CD4-positive, alpha-beta T cell treated with Interleukin-6 at 100 ng/mL for 8 hours (primary cell): Measurements from ENCODE around the gene CABLES1.
"Not testable (repeated sequence)": the region's sequence is repeated elsewhere in the genome, so short reads cannot be mapped to it uniquely, and the experiment has no call there.

Experiments used
- DNase-seq: peaks from one replicate; pipeline ENCODE4 v3.0.0-alpha.2; 2020; ENCODE audit warnings: mixed read lengths, low spot score

Gene CABLES1

GRCh38 chr18:23142251-23142929 is 7.1 kb downstream of the CABLES1 start:
- no peak for DNase-seq

GRCh38 chr18:23143016-23143814 is 7.9 kb downstream of the CABLES1 start:
- no peak for DNase-seq

GRCh38 chr18:23143815-23144261 is 8.6 kb downstream of the CABLES1 start:
- DNase-seq = no peak

- no peak for DNase-seq
Measured at GRCh38 chr18:23144640-23145039, 9.4 kb downstream of the CABLES1 start.

- DNase-seq = no peak
Measured at GRCh38 chr18:23145621-23146020, 10.3 kb downstream of the CABLES1 start.

GRCh38 chr18:23146861-23147469 is 11.7 kb downstream of the CABLES1 start:
- no peak for DNase-seq

- no peak for DNase-seq
Measured at GRCh38 chr18:23148382-23148781, 13.1 kb downstream of the CABLES1 start.

- DNase-seq = no peak
Measured at GRCh38 chr18:23149570-23149969, 14.3 kb downstream of the CABLES1 start.

GRCh38 chr18:23151414-23152099 is 16.3 kb downstream of the CABLES1 start:
- no peak for DNase-seq

- no peak for DNase-seq
Measured at GRCh38 chr18:23154030-23154429, 18.7 kb downstream of the CABLES1 start.

- DNase-seq = no peak
Measured at GRCh38 chr18:23154823-23155500, 19.7 kb downstream of the CABLES1 start.

- DNase-seq = no peak
Measured at GRCh38 chr18:23155537-23155936, 20.3 kb downstream of the CABLES1 start.

- no peak for DNase-seq
Measured at GRCh38 chr18:23156134-23156533, 20.8 kb downstream of the CABLES1 start.

- no peak for DNase-seq
Measured at GRCh38 chr18:23158058-23158457, 22.8 kb downstream of the CABLES1 start.

- not testable (repeated sequence) for DNase-seq
Measured at GRCh38 chr18:23158884-23159283, 23.6 kb downstream of the CABLES1 start.

GRCh38 chr18:23159344-23159743 is 24.1 kb downstream of the CABLES1 start:
- DNase-seq = no peak

- DNase-seq = no peak
Measured at GRCh38 chr18:23162473-23162872, 27.2 kb downstream of the CABLES1 start.

GRCh38 chr18:23163786-23164533 is 28.7 kb downstream of the CABLES1 start:
- DNase-seq = no peak

- DNase-seq = no peak
Measured at GRCh38 chr18:23165271-23166068, 30.2 kb downstream of the CABLES1 start.

- DNase-seq = no peak
Measured at GRCh38 chr18:23166891-23167541, 31.7 kb downstream of the CABLES1 start.
